Suprapubic skin (tissue), 4 donors: Measurements from ENCODE around the gene CTDSP2. TPM values are rescaled to one million over a fixed set of nuclear protein-coding genes. Genes with fewer than 3 reads are reported as not detected.
"Not testable (repeated sequence)": the region's sequence is repeated elsewhere in the genome, so short reads cannot be mapped to it uniquely, and the experiment has no call there.

Source experiments
- DNase-seq, 2 donors: peaks; one replicate each; pipeline ENCODE4 v3.0.0-alpha.2; 2019; ENCODE audit warnings: low spot score in 2 of 2
- H3K27ac ChIP-seq: fragments of 200-600 bp; sonication (generic); one replicate; pipeline ENCODE4 v1.5.1; 2019
- H3K27me3 ChIP-seq: fragments of 200-600 bp; sonication (generic); one replicate; pipeline ENCODE4 v1.5.1; 2019
- H3K36me3 ChIP-seq: fragments of 200-600 bp; sonication (generic); one replicate; pipeline ENCODE4 v1.5.1; 2019
- H3K4me1 ChIP-seq: fragments of 200-600 bp; sonication (generic); one replicate; pipeline ENCODE4 v1.5.1; 2019
- H3K4me3 ChIP-seq: fragments of 200-600 bp; sonication (generic); one replicate; pipeline ENCODE4 v1.5.1; 2019; ENCODE audit warnings: mild to moderate bottlenecking
- H3K9me3 ChIP-seq: fragments of 200-600 bp; sonication (generic); one replicate; pipeline ENCODE4 v1.5.1; 2019
- CTCF ChIP-seq, 2 donors: fragments of 200-600 bp in 1 of 2; fragments of 450-650 bp in 1 of 2; sonication (generic) in 1 of 2; IDR thresholded peaks; one replicate each; pipeline ENCODE4 v1.5.1; 2016 to 2019; ENCODE audit warnings: antibody characterized with exemption in 2 of 2, mild to moderate bottlenecking in 1 of 2, moderate library complexity in 1 of 2
- EP300 ChIP-seq: sonication (generic); formaldehyde crosslinking; IDR thresholded peaks from one replicate; pipeline ENCODE4 v1.6.1; 2017; ENCODE audit warnings: antibody characterized with exemption
- POLR2A ChIP-seq, 2 donors: fragments of 450-650 bp; IDR thresholded peaks; one replicate each; pipeline ENCODE4 v1.6.1; 2017; ENCODE audit warnings: antibody characterized with exemption in 2 of 2, mild to moderate bottlenecking in 2 of 2, moderate library complexity in 2 of 2
- POLR2AphosphoS5 ChIP-seq, 3 donors: sonication (generic); formaldehyde crosslinking; IDR thresholded peaks; one replicate each; pipeline ENCODE4 v1.6.1; 2017; ENCODE audit warnings: antibody characterized with exemption in 3 of 3
- WGBS: methylation state at CpG from one replicate; pipeline ENCODE4 v1.1.5; 2018; 5-methylcytosine and 5-hydroxymethylcytosine counted together
- total RNA-seq, 4 donors: library from RNA; depleted of rRNA; stranded (reverse); fragments of >200 nt; gene quantifications; one replicate each; pipeline ENCODE4 v1.1.0, GENCODE V29; 2016

Gene CTDSP2
- total RNA-seq, 4 donors from 2014 or later = 147 to 240 (median 215) TPM

- Histone ChIP-seq H3K27me3 (no peaks in the 10 kb centered on the region), H3K4me1 (peaks cover 71% of the 10 kb centered on the region), H3K4me3 (peak overlapping the region; percentile 20), H3K36me3 (no peaks in the 10 kb centered on the region), H3K9me3 (no peaks in the 10 kb centered on the region), H3K27ac (peak overlapping the region; percentile 92)
- TF ChIP-seq POLR2AphosphoS5 (IDR thresholded peaks at IDR 0.05) = peak in 2 of 3 donors; percentile 54 to 56
- peak in 1 of 2 donors; percentile 31 for TF ChIP-seq POLR2A (IDR thresholded peaks at IDR 0.05)
- no peak for TF ChIP-seq CTCF (IDR thresholded peaks at IDR 0.05)
- TF ChIP-seq EP300 = no peak
- 29% methylated on average over 9 of the region's 10 CpGs for WGBS
- DNase-seq = peak; percentile 85 to 86
Observed at GRCh38 chr12:57889500-57889989, 43.0 kb upstream of the CTDSP2 start.

GRCh38 chr12:57888409-57889157, 42.1 kb upstream of the CTDSP2 start:
- TF ChIP-seq POLR2A (IDR thresholded peaks at IDR 0.05) = peak in 1 of 2 donors; percentile 7
- TF ChIP-seq POLR2AphosphoS5 (IDR thresholded peaks at IDR 0.05) = peak in 1 of 3 donors; percentile 68
- TF ChIP-seq CTCF (IDR thresholded peaks at IDR 0.05) = no peak
- TF ChIP-seq EP300 = no peak
- Histone ChIP-seq H3K9me3 (no peaks in the 10 kb centered on the region), H3K36me3 (no peaks in the 10 kb centered on the region), H3K27ac (peak overlapping the region; percentile 92), H3K4me3 (peak overlapping the region; percentile 20), H3K4me1 (peaks cover 61% of the 10 kb centered on the region), H3K27me3 (no peaks in the 10 kb centered on the region)
- DNase-seq = peak in 1 of 2 donors; percentile 77
- WGBS = 7% methylated on average over 13 of the region's 15 CpGs

- peak in 1 of 2 donors; percentile 73 for DNase-seq
- WGBS = 16% methylated on average over 5 of the region's 10 CpGs
- no peaks in the 10 kb centered on the region for H3K9me3 ChIP-seq
- peak overlapping the region; percentile 92 for H3K27ac ChIP-seq
- TF ChIP-seq CTCF (IDR thresholded peaks at IDR 0.05) (no peak), POLR2AphosphoS5 (IDR thresholded peaks at IDR 0.05) (no peak), POLR2A (IDR thresholded peaks at IDR 0.05) (no peak)
- H3K4me1 ChIP-seq = peaks cover 54% of the 10 kb centered on the region
- H3K27me3 ChIP-seq = no peaks in the 10 kb centered on the region
- H3K4me3 ChIP-seq = peak overlapping the region; percentile 20
- no peaks in the 10 kb centered on the region for H3K36me3 ChIP-seq
Observed at GRCh38 chr12:57887631-57888408, 41.3 kb upstream of the CTDSP2 start.

DNA sequence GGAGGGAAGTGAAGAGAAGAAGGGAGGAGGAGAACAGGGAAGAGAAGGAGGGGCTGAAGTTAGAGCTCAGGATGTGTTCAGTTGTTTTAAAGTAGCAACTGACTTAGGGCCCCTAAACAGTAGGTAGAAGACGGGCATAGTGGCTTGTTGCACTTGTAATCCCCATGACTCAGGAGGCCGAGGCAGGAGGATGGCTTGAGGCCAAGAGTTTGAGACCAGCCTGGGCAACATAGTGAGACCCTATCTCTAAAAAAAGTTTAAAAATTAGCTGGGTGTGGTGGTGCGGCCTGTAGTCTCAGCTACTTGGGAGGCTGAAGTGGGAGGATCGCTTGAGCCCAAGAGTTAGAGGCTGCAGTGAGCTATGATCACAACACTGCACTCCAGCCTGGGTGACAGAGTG, 40.4 kb upstream of the CTDSP2 start:
- not testable (repeated sequence) for H3K36me3 ChIP-seq, H3K9me3 ChIP-seq, H3K27me3 ChIP-seq, H3K4me3 ChIP-seq
- WGBS = 85% methylated on average over 4 of the region's 4 CpGs
- H3K27ac ChIP-seq = peak overlapping the region; percentile 92
- H3K4me1 ChIP-seq = peaks cover 45% of the 10 kb centered on the region
- DNase-seq = peak in 1 of 2 donors; percentile 44

- no peak overlapping the region for H3K4me3 ChIP-seq
- no peak for TF ChIP-seq EP300
- no peak for TF ChIP-seq POLR2AphosphoS5 (IDR thresholded peaks at IDR 0.05)
- TF ChIP-seq CTCF (IDR thresholded peaks at IDR 0.05) = no peak
- TF ChIP-seq POLR2A (IDR thresholded peaks at IDR 0.05) = no peak
- no peak overlapping the region for H3K27ac ChIP-seq
- H3K9me3 ChIP-seq = no peaks in the 10 kb centered on the region
- H3K36me3 ChIP-seq = no peaks in the 10 kb centered on the region
- peak in 1 of 2 donors; percentile 6 for DNase-seq
- H3K4me1 ChIP-seq = peaks cover 41% of the 10 kb centered on the region
- H3K27me3 ChIP-seq = no peaks in the 10 kb centered on the region
- 92% methylated on average over 2 of the region's 2 CpGs for WGBS
Observed at GRCh38 chr12:57886542-57886941, 40.0 kb upstream of the CTDSP2 start.
